GM23338 (cell line): ENCODE measurements around the gene PLA2G4B. TPM values are rescaled to one million over a fixed set of nuclear protein-coding genes. Genes with fewer than 3 reads are reported as not detected.

Source experiments
- ATAC-seq: fragments of 200-7000 bp; cut with Tn5 transposase; 3 replicates; pipeline ENCODE4 v1.9.1; 2020
- DNase-seq: peaks from one replicate; pipeline ENCODE4 v3.0.0-alpha.2; 2015; ENCODE audit warnings: low spot score
- H2AFZ ChIP-seq: fragments of 200-600 bp; sonication (generic); 2 replicates; pipeline ENCODE4 v1.8.0; 2016; ENCODE audit warnings: antibody characterized with exemption, mild to moderate bottlenecking, moderate library complexity
- H3F3A ChIP-seq: fragments of 200-600 bp; sonication (generic); replicated peaks from 2 replicates; pipeline ENCODE4 v1.8.0; 2017; ENCODE audit warnings: antibody characterized with exemption, mixed run types, low read depth
- H3K27ac ChIP-seq: fragments of 200-600 bp; sonication (generic); 2 replicates; pipeline ENCODE4 v1.6.1; 2016; ENCODE audit warnings: low read depth
- H3K27me3 ChIP-seq: fragments of 200-600 bp; sonication (generic); 2 replicates; pipeline ENCODE4 v1.8.0; 2016; ENCODE audit warnings: mild to moderate bottlenecking, mixed run types, moderate library complexity; ENCODE audit not compliant: insufficient read depth
- H3K36me3 ChIP-seq: fragments of 200-600 bp; sonication (generic); 2 replicates; pipeline ENCODE4 v1.8.0; 2016; ENCODE audit warnings: mild to moderate bottlenecking; ENCODE audit not compliant: insufficient read depth
- H3K4me1 ChIP-seq: fragments of 200-600 bp; sonication (generic); 2 replicates; pipeline ENCODE4 v1.8.0; 2016; ENCODE audit warnings: mild to moderate bottlenecking, moderate library complexity; ENCODE audit not compliant: insufficient read depth
- H3K4me2 ChIP-seq: fragments of 200-600 bp; sonication (generic); 2 replicates; pipeline ENCODE4 v1.7.1; 2017; ENCODE audit warnings: mixed run types
- H3K4me3 ChIP-seq: fragments of 200-600 bp; sonication (generic); 2 replicates; pipeline ENCODE4 v1.6.1; 2016; ENCODE audit warnings: mixed run types
- H3K79me2 ChIP-seq: fragments of 200-600 bp; sonication (generic); replicated peaks from 2 replicates; pipeline ENCODE4 v1.8.0; 2017; ENCODE audit warnings: mild to moderate bottlenecking; ENCODE audit not compliant: insufficient read depth
- H3K9me2 ChIP-seq: fragments of 200-600 bp; sonication (generic); 2 replicates; pipeline ENCODE4 v1.8.0; 2017; ENCODE audit not compliant: insufficient read depth
- H4K20me1 ChIP-seq: fragments of 200-600 bp; sonication (generic); replicated peaks from 2 replicates; pipeline ENCODE4 v1.8.0; 2017; ENCODE audit warnings: mild to moderate bottlenecking; ENCODE audit not compliant: insufficient read depth
- H3K27ac Mint-ChIP-seq: 2 replicates; pipeline ENCODE4 v1.8.0; 2020; ENCODE audit warnings: inconsistent platforms, mild to moderate bottlenecking, moderate library complexity, mixed read lengths
- H3K27me3 Mint-ChIP-seq: 3 replicates; pipeline ENCODE4 v1.8.0; 2022; ENCODE audit warnings: low read depth, mild to moderate bottlenecking, moderate library complexity, mixed read lengths, inconsistent platforms; ENCODE audit not compliant: insufficient read depth, poor library complexity
- H3K36me3 Mint-ChIP-seq: 3 replicates; pipeline ENCODE4 v1.8.0; 2021; ENCODE audit warnings: low read depth, mild to moderate bottlenecking, inconsistent platforms, moderate library complexity, mixed read lengths
- H3K4me1 Mint-ChIP-seq: 3 replicates; pipeline ENCODE4 v1.8.0; 2020; ENCODE audit warnings: mild to moderate bottlenecking, inconsistent platforms, mixed read lengths
- H3K4me3 Mint-ChIP-seq: 3 replicates; pipeline ENCODE4 v1.8.0; 2021; ENCODE audit warnings: moderate library complexity, mild to moderate bottlenecking, inconsistent platforms, mixed read lengths
- H3K9me3 Mint-ChIP-seq: 3 replicates; pipeline ENCODE4 v1.8.0; 2020; ENCODE audit warnings: moderate library complexity, mild to moderate bottlenecking, inconsistent platforms, mixed read lengths
- CREB1 ChIP-seq: fragments of 250-450 bp; sonication (Bioruptor Pico); IDR thresholded peaks from 2 replicates; pipeline ENCODE4 v1.5.0; 2020; ENCODE audit warnings: low read depth, mild to moderate bottlenecking, moderate library complexity
- EZH2 ChIP-seq: fragments of 200-600 bp; sonication (generic); IDR thresholded peaks from one replicate; pipeline ENCODE4 v1.8.0; 2017; ENCODE audit warnings: antibody characterized with exemption, mild to moderate bottlenecking, low read depth; ENCODE audit not compliant: unreplicated experiment
- EZH2phosphoT487 ChIP-seq: fragments of 200-600 bp; sonication (generic); IDR thresholded peaks from one replicate; pipeline ENCODE4 v1.8.1; 2018; ENCODE audit warnings: antibody characterized with exemption; ENCODE audit not compliant: unreplicated experiment
- JUNB ChIP-seq: IDR thresholded peaks from one replicate; pipeline ENCODE4 v1.6.1; 2016; ENCODE audit warnings: antibody characterized with exemption; ENCODE audit not compliant: unreplicated experiment
- NANOG ChIP-seq: IDR thresholded peaks from 2 replicates; pipeline ENCODE4 v1.6.1; 2016; ENCODE audit warnings: antibody characterized with exemption, borderline replicate concordance
- POLR2AphosphoS5 ChIP-seq: IDR thresholded peaks from 2 replicates; pipeline ENCODE4 v1.6.1; 2016; ENCODE audit warnings: antibody characterized with exemption, low read depth
- STAT1 ChIP-seq: IDR thresholded peaks from one replicate; pipeline ENCODE4 v1.6.1; 2016; ENCODE audit warnings: antibody characterized with exemption; ENCODE audit not compliant: unreplicated experiment
- ZNF114 ChIP-seq: fragments of 250-450 bp; sonication (Bioruptor Pico); IDR thresholded peaks from 2 replicates; pipeline ENCODE4 v1.5.0; 2020; ENCODE audit warnings: mild to moderate bottlenecking, moderate library complexity
- polyA plus RNA-seq: library from polyadenylated mRNA; unstranded; fragments of >200 nt; fragmentation: Nextera tagmentation; extraction: Ambion mirVana; gene quantifications from 2 replicates; pipeline ENCODE4 v1.2.1, GENCODE V29; 2016
- total RNA-seq: library from RNA; depleted of rRNA; stranded (reverse); fragments of >200 nt; shearing (Covaris generic); gene quantifications from 2 replicates; pipeline ENCODE4 v1.2.3, GENCODE V29; 2014
- TF ChIP-seq, protein P1 (sequence below): fragments of 250-450 bp; sonication (Bioruptor Pico); IDR thresholded peaks from 2 replicates; pipeline ENCODE4 v1.5.0; 2020; ENCODE audit warnings: mild to moderate bottlenecking, moderate library complexity
- TF ChIP-seq, protein P2 (sequence below): IDR thresholded peaks from one replicate; pipeline ENCODE4 v1.6.1; 2018; ENCODE audit warnings: antibody characterized with exemption; ENCODE audit not compliant: unreplicated experiment
- TF ChIP-seq, protein P3 (sequence below), 2 experiments: fragments of 200-600 bp in 1 of 2; sonication (generic) in 1 of 2; conservative IDR thresholded peaks; 2 replicates each; pipeline versions ENCODE4 v1.5.1 to v1.6.1; 2016 to 2017; ENCODE audit warnings: antibody characterized with exemption in 2 of 2, low read depth in 2 of 2, mild to moderate bottlenecking in 2 of 2, moderate library complexity in 1 of 2
- TF ChIP-seq, protein P4 (sequence below): IDR thresholded peaks from 2 replicates; pipeline ENCODE4 v1.6.1; 2016; ENCODE audit warnings: antibody characterized with exemption

The PLA2G4B gene
- total and polyA plus RNA-seq, 2 experiments from 2014 or later: 4.4 to 9.6 TPM

DNA sequence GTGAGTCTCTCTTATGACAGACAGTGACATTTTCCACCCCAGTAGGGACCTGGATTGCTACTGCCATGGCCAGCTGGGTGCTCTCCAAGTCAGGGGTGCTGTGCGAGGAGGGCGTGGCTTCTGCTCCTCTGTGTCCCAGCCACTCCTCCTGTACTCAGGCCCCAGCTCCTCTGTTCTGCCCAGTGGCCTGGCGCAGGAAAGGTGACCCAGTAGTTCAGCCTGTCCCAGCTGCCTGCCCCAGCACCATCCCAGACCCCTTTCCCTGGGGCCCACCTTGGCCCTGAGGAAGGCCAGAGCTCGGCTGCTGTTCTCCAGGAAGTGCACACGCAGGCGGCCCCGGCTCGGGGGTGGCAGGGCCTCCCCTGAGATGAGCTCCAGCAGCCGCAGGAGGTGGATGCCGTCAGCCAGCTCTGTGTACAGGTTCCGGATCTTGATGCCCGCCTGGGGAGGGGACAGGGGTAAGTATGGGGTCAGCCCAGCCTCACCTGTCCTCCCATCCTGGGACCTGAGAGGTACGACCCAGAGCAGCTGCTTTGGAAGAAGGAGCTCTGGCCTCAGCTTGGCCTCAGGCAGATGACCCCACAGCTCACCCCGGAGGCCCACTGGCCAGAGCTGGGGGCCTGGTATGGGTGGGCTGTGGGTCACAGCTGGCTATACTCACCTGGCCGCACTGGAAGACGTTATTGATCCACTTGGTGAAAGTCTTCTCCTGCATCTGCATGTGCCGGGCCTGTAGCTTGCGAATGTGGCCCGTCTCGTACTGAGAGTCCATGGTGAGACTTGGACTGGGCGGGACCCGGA is 54.2 kb downstream of the PLA2G4B start:
- no peak for DNase-seq
- ATAC-seq: peak; percentile 15

More for the DNA sequence above, 54.2 kb downstream of the PLA2G4B start:
- H3K4me2 ChIP-seq: no peak overlapping the region
- H3K4me1 ChIP-seq: no peaks in the 10 kb centered on the region
- Mint-ChIP-seq H3K27ac (no peak overlapping the region), H3K9me3 (no peaks in the 10 kb centered on the region), H3K27me3 (peaks cover 12% of the 10 kb centered on the region), H3K4me1 (no peaks in the 10 kb centered on the region; the same call in 2 of the 3 replicates), H3K4me3 (no peak overlapping the region), H3K36me3 (no peaks in the 10 kb centered on the region)
- H3K4me3 ChIP-seq: no peak overlapping the region
- no peak overlapping the region for H2AFZ ChIP-seq
- H3K79me2 ChIP-seq: no peaks in the 10 kb centered on the region
- no peak overlapping the region for H3K27ac ChIP-seq
- no peak for TF ChIP-seq ZNF114 (CRISPR knock-in tag)
- TF ChIP-seq, protein P1, sequence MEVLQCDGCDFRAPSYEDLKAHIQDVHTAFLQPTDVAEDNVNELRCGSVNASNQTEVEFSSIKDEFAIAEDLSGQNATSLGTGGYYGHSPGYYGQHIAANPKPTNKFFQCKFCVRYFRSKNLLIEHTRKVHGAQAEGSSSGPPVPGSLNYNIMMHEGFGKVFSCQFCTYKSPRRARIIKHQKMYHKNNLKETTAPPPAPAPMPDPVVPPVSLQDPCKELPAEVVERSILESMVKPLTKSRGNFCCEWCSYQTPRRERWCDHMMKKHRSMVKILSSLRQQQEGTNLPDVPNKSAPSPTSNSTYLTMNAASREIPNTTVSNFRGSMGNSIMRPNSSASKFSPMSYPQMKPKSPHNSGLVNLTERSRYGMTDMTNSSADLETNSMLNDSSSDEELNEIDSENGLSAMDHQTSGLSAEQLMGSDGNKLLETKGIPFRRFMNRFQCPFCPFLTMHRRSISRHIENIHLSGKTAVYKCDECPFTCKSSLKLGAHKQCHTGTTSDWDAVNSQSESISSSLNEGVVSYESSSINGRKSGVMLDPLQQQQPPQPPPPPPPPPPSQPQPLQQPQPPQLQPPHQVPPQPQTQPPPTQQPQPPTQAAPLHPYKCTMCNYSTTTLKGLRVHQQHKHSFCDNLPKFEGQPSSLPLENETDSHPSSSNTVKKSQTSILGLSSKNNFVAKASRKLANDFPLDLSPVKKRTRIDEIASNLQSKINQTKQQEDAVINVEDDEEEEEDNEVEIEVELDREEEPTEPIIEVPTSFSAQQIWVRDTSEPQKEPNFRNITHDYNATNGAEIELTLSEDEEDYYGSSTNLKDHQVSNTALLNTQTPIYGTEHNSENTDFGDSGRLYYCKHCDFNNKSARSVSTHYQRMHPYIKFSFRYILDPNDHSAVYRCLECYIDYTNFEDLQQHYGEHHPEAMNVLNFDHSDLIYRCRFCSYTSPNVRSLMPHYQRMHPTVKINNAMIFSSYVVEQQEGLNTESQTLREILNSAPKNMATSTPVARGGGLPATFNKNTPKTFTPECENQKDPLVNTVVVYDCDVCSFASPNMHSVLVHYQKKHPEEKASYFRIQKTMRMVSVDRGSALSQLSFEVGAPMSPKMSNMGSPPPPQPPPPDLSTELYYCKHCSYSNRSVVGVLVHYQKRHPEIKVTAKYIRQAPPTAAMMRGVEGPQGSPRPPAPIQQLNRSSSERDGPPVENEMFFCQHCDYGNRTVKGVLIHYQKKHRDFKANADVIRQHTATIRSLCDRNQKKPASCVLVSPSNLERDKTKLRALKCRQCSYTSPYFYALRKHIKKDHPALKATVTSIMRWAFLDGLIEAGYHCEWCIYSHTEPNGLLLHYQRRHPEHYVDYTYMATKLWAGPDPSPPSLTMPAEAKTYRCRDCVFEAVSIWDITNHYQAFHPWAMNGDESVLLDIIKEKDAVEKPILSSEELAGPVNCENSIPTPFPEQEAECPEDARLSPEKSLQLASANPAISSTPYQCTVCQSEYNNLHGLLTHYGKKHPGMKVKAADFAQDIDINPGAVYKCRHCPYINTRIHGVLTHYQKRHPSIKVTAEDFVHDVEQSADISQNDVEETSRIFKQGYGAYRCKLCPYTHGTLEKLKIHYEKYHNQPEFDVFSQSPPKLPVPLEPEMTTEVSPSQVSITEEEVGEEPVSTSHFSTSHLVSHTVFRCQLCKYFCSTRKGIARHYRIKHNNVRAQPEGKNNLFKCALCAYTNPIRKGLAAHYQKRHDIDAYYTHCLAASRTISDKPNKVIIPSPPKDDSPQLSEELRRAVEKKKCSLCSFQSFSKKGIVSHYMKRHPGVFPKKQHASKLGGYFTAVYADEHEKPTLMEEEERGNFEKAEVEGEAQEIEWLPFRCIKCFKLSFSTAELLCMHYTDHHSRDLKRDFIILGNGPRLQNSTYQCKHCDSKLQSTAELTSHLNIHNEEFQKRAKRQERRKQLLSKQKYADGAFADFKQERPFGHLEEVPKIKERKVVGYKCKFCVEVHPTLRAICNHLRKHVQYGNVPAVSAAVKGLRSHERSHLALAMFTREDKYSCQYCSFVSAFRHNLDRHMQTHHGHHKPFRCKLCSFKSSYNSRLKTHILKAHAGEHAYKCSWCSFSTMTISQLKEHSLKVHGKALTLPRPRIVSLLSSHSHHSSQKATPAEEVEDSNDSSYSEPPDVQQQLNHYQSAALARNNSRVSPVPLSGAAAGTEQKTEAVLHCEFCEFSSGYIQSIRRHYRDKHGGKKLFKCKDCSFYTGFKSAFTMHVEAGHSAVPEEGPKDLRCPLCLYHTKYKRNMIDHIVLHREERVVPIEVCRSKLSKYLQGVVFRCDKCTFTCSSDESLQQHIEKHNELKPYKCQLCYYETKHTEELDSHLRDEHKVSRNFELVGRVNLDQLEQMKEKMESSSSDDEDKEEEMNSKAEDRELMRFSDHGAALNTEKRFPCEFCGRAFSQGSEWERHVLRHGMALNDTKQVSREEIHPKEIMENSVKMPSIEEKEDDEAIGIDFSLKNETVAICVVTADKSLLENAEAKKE (CRISPR knock-in tag): no peak
- TF ChIP-seq NANOG: no peak
- no peak for TF ChIP-seq EZH2
- TF ChIP-seq EZH2phosphoT487: no peak
- TF ChIP-seq POLR2AphosphoS5: no peak
- no peak for TF ChIP-seq CREB1 (CRISPR knock-in tag)
- TF ChIP-seq, protein P2, sequence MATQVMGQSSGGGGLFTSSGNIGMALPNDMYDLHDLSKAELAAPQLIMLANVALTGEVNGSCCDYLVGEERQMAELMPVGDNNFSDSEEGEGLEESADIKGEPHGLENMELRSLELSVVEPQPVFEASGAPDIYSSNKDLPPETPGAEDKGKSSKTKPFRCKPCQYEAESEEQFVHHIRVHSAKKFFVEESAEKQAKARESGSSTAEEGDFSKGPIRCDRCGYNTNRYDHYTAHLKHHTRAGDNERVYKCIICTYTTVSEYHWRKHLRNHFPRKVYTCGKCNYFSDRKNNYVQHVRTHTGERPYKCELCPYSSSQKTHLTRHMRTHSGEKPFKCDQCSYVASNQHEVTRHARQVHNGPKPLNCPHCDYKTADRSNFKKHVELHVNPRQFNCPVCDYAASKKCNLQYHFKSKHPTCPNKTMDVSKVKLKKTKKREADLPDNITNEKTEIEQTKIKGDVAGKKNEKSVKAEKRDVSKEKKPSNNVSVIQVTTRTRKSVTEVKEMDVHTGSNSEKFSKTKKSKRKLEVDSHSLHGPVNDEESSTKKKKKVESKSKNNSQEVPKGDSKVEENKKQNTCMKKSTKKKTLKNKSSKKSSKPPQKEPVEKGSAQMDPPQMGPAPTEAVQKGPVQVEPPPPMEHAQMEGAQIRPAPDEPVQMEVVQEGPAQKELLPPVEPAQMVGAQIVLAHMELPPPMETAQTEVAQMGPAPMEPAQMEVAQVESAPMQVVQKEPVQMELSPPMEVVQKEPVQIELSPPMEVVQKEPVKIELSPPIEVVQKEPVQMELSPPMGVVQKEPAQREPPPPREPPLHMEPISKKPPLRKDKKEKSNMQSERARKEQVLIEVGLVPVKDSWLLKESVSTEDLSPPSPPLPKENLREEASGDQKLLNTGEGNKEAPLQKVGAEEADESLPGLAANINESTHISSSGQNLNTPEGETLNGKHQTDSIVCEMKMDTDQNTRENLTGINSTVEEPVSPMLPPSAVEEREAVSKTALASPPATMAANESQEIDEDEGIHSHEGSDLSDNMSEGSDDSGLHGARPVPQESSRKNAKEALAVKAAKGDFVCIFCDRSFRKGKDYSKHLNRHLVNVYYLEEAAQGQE: no peak
- TF ChIP-seq, protein P3, sequence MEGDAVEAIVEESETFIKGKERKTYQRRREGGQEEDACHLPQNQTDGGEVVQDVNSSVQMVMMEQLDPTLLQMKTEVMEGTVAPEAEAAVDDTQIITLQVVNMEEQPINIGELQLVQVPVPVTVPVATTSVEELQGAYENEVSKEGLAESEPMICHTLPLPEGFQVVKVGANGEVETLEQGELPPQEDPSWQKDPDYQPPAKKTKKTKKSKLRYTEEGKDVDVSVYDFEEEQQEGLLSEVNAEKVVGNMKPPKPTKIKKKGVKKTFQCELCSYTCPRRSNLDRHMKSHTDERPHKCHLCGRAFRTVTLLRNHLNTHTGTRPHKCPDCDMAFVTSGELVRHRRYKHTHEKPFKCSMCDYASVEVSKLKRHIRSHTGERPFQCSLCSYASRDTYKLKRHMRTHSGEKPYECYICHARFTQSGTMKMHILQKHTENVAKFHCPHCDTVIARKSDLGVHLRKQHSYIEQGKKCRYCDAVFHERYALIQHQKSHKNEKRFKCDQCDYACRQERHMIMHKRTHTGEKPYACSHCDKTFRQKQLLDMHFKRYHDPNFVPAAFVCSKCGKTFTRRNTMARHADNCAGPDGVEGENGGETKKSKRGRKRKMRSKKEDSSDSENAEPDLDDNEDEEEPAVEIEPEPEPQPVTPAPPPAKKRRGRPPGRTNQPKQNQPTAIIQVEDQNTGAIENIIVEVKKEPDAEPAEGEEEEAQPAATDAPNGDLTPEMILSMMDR (conservative IDR thresholded peaks at IDR 0.05; ENCODE audit: low read depth in 2 of 2): no peak
- TF ChIP-seq JUNB: no peak
- TF ChIP-seq, protein P4, sequence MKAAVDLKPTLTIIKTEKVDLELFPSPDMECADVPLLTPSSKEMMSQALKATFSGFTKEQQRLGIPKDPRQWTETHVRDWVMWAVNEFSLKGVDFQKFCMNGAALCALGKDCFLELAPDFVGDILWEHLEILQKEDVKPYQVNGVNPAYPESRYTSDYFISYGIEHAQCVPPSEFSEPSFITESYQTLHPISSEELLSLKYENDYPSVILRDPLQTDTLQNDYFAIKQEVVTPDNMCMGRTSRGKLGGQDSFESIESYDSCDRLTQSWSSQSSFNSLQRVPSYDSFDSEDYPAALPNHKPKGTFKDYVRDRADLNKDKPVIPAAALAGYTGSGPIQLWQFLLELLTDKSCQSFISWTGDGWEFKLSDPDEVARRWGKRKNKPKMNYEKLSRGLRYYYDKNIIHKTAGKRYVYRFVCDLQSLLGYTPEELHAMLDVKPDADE: no peak
- no peak for TF ChIP-seq STAT1
- no peaks in the 10 kb centered on the region for H3F3A ChIP-seq
- no peaks in the 10 kb centered on the region for H3K36me3 ChIP-seq
- no peaks in the 10 kb centered on the region for H3K27me3 ChIP-seq
- H4K20me1 ChIP-seq: no peaks in the 10 kb centered on the region
- no peaks in the 10 kb centered on the region for H3K9me2 ChIP-seq
